T-cell (primary cell): ENCODE measurements around the gene GPER1. TPM values are rescaled to one million over a fixed set of nuclear protein-coding genes. Genes with fewer than 3 reads are reported as not detected.

ENCODE experiments used
- ATAC-seq, 4 experiments: fragments of 200-7000 bp in 3 of 4; fragments of 150-1000 bp in 1 of 4; cut with Tn5 transposase; replicated peaks in 1 of 4; 1 replicate in 3 of 4; 2 replicates in 1 of 4; pipeline ENCODE4 v1.10.0; 2021; ENCODE audit warnings: moderate library complexity in 3 of 4, mild to moderate bottlenecking in 2 of 4, moderate number of reproducible peaks in 1 of 4
- CTCF ChIA-PET, 2 donors: fragments of 300-600 bp; sonication (Branson Sonifier 250); formaldehyde crosslinking; loops; one replicate each; lab custom pipeline; 2022; ENCODE audit warnings: antibody characterized with exemption in 2 of 2; lab: Charles Lee
- POLR2A ChIA-PET, 2 donors: fragments of 300-600 bp; sonication (Branson Sonifier 250); formaldehyde crosslinking; loops; one replicate each; lab custom pipeline; 2022; ENCODE audit warnings: antibody characterized with exemption in 2 of 2; lab: Charles Lee
- DNase-seq, 35 experiments: peaks; one replicate each; pipeline versions ENCODE4 v3.0.0 to v3.0.0-alpha.2; 2013 to 2023
- H3K27ac ChIP-seq: one replicate; pipeline ENCODE4 v1.5.1; 2013; ENCODE audit warnings: low read length
- H3K27me3 ChIP-seq, 2 experiments: replicated peaks in 1 of 2; 1 replicate in 1 of 2; 2 replicates in 1 of 2; pipeline versions ENCODE4 v1.6.1 to v1.7.0; 2013; ENCODE audit warnings: low read length in 1 of 2, mixed read lengths in 1 of 2; ENCODE audit not compliant: control insufficient read depth in 2 of 2, insufficient read depth in 2 of 2; ENCODE audit errors: extremely low read depth in 1 of 2
- H3K36me3 ChIP-seq, 2 donors: 1 replicate in 1 of 2; 2 replicates in 1 of 2; pipeline versions ENCODE4 v1.6.1 to v1.7.0; 2013; ENCODE audit warnings: low read length in 1 of 2; ENCODE audit not compliant: control insufficient read depth in 2 of 2, insufficient read depth in 1 of 2; ENCODE audit errors: extremely low read depth in 1 of 2
- H3K4me1 ChIP-seq, 2 experiments: 1 replicate in 1 of 2; 2 replicates in 1 of 2; pipeline versions ENCODE4 v1.6.1 to v1.7.0; 2013; ENCODE audit warnings: low read length in 2 of 2, mixed read lengths in 1 of 2; ENCODE audit not compliant: insufficient read depth in 2 of 2, control insufficient read depth in 1 of 2; ENCODE audit errors: extremely low read depth in 1 of 2
- H3K4me3 ChIP-seq, 2 donors: 1 replicate in 1 of 2; 2 replicates in 1 of 2; pipeline versions ENCODE4 v1.5.1 to v1.7.0; 2013; ENCODE audit warnings: mild to moderate bottlenecking in 2 of 2, low read length in 1 of 2, moderate library complexity in 1 of 2; ENCODE audit not compliant: control insufficient read depth in 1 of 2; ENCODE audit errors: extremely low read depth in 1 of 2
- H3K9me3 ChIP-seq: 2 replicates; pipeline ENCODE4 v1.7.0; 2013
- H3K27ac Mint-ChIP-seq, 2 donors: one replicate each; pipeline ENCODE4 v1.8.0; 2020 to 2021; ENCODE audit warnings: mild to moderate bottlenecking in 2 of 2, mixed read lengths in 2 of 2
- H3K27me3 Mint-ChIP-seq, 2 donors: one replicate each; pipeline ENCODE4 v1.8.0; 2021 to 2022; ENCODE audit warnings: mixed read lengths in 2 of 2
- H3K36me3 Mint-ChIP-seq: one replicate; pipeline ENCODE4 v1.8.0; 2021; ENCODE audit warnings: mixed read lengths
- H3K4me1 Mint-ChIP-seq, 3 donors: one replicate each; pipeline ENCODE4 v1.8.0; 2020 to 2022; ENCODE audit warnings: mixed read lengths in 3 of 3, mild to moderate bottlenecking in 1 of 3
- H3K4me3 Mint-ChIP-seq, 3 donors: one replicate each; pipeline ENCODE4 v1.8.0; 2020 to 2022; ENCODE audit warnings: mild to moderate bottlenecking in 3 of 3, mixed read lengths in 3 of 3, moderate library complexity in 3 of 3
- H3K9me3 Mint-ChIP-seq, 3 donors: one replicate each; pipeline ENCODE4 v1.8.0; 2020 to 2022; ENCODE audit warnings: mixed read lengths in 3 of 3
- WGBS: methylation state at CpG from one replicate; pipeline ENCODE4 v1.1.5; 2013; ENCODE audit warnings: missing lambda C conversion rate; ENCODE audit not compliant: insufficient coverage; 5-methylcytosine and 5-hydroxymethylcytosine counted together
- total RNA-seq, 35 experiments: library from RNA in 6 of 35; stranded (reverse) in 6 of 35; fragments of 120-200 nt in 1 of 35; gene quantifications; one replicate each; pipeline versions ENCODE4 v1.2.1 to v1.2.4 and lab custom pipeline; 2013 to 2026

GPER1 gene
- total RNA-seq, 5 donors from 2014 or later (not counting 1 experiment from before 2014, with no cell fraction given) = 0.23 to 0.41 (median 0.26) TPM; not detected in 2

DNA sequence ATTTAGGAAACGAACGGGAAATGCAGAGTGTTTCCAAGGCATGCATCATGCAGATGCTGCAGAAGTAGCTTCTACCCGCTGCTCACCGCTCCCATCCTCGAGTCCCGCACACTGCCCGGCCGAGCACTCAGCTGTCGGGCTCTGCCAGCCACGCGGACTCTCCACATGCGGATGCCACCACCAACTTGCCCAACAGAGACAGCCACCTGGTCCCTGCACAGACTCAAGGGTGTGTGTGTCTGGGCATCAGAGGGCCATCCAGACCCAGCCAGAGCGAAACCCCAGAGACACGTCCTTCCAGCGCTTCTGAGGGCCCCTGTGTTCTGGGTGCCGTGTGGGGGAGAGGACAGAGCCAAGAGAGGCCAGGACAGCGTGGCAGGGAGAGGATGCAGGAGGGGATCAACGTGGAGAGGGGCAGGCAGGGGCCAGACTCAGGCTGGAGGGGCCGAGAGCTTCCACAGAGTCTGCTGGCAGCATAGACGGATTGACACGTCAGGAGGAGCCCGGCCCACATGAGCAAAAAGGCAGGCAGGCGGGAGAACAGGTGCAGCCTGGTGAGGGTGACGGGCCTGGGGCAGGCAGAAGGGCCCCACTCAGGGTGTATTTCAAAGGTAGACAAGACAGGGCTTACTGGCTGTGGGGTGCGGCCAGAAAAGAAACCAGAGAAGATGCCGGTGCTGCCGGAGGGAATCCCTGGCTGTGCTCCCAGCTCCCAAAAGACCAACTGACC is 18.3 kb downstream of the GPER1 start:
- peaks cover 3% of the 10 kb centered on the region for H3K36me3 Mint-ChIP-seq
- no peak overlapping the region for H3K4me3 Mint-ChIP-seq
- DNase-seq = no peak
- H3K4me1 Mint-ChIP-seq = peaks cover 12 to 23% (median 19%) of the 10 kb centered on the region in 3 donors
- Histone ChIP-seq H3K36me3 (no peaks in the 10 kb centered on the region), H3K9me3 (no peaks in the 10 kb centered on the region), H3K4me1 (peaks cover 0 to 15% of the 10 kb centered on the region in 2 experiments), H3K27me3 (peaks cover 0 to 4% of the 10 kb centered on the region in 2 experiments), H3K27ac (no peak overlapping the region), H3K4me3 (no peak overlapping the region)
- 93% methylated on average over 27 of the region's 27 CpGs for WGBS
- H3K27ac Mint-ChIP-seq = no peak overlapping the region
- ATAC-seq = no peak
- ChIA-PET POLR2A (no interaction called here), CTCF (interaction anchor here in 1 of 2 donors (1.0 kb wide), 1 partner anchor 20 kb away, joined by 8 read pairs; no protein-coding TSS in a partner anchor)
- peaks cover 0 to 2% of the 10 kb centered on the region in 2 donors for H3K27me3 Mint-ChIP-seq
- no peaks in the 10 kb centered on the region for H3K9me3 Mint-ChIP-seq

DNA sequence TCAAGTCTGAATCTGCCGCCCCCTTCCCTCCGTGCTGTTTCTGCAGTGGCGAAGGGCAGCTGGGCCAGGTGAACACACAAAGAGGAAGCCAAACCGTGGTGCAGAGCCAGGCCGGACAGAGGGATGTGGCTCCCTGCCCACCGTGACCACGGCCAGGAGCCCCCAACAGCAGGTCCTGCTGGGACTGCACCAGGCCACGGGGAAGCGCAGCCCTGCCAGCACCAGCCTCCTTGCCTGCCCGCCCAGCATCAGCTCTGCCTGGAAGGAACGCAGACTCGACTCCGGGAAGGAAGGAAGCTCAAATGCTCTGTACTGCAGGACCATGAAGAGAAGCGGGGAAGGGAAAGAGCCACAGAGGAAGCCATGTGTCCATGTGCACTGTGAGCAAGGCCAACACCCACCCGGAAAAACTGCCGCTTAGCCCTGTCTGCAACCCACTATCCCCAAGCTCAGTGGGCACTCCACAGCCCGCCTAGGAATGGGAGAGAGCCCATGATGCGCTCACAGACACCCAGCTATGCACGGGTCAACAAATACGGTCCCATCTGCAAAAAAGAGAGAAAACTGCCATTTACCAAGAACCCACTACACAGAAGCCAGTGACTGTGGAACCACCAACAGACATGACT is 19.0 kb downstream of the GPER1 start:
- Mint-ChIP-seq H3K4me1 (peaks cover 12 to 22% (median 19%) of the 10 kb centered on the region in 3 donors), H3K4me3 (no peak overlapping the region), H3K9me3 (no peaks in the 10 kb centered on the region), H3K27ac (no peak overlapping the region), H3K27me3 (peaks cover 0 to 2% of the 10 kb centered on the region in 2 donors), H3K36me3 (peaks cover 1% of the 10 kb centered on the region)
- ATAC-seq = no peak
- Histone ChIP-seq H3K27ac (no peak overlapping the region), H3K4me1 (peaks cover 0 to 15% of the 10 kb centered on the region in 2 experiments), H3K27me3 (peaks cover 0 to 4% of the 10 kb centered on the region in 2 experiments), H3K9me3 (no peaks in the 10 kb centered on the region), H3K36me3 (no peaks in the 10 kb centered on the region), H3K4me3 (no peak overlapping the region)
- CTCF ChIA-PET = interaction anchor here in 1 of 2 donors (1.0 kb wide), 1 partner anchor 21 kb away, joined by 8 read pairs; no protein-coding TSS in a partner anchor
- WGBS = 86% methylated on average over 20 of the region's 20 CpGs
- POLR2A ChIA-PET = no interaction called here
- DNase-seq = no peak

DNA sequence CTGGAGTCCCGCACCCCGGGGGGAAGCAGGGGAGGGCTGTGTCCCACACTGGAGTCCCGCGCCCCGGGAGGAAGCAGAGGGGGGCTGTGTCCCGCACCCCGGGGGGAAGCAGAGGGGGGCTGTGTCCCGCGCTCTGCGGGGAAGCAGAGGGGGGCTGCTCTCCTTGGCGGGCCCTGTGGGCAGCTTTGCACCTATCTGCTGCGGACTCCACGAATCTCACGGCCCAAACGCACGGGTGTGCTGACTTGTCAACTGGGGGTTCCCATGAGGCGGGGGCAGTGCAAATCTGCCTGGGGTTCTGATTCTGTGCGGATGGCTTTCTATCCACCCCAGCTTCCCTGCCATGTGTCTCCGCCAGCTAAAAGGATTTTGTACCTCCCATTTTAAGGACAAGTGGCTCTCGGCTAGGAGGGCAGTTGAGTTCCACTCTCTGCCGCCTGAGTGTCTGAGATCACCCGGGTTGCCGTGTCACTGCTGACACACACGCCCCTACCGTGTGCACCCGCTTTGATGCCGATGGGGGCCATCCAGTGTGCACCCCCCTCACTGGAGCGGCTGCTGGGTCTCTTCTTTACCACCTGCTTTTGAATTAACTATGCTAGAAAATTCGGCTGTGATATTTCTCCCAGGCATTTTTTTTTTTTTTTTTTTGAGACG is 20.5 kb downstream of the GPER1 start:
- H3K9me3 ChIP-seq = no peaks in the 10 kb centered on the region
- ChIA-PET CTCF (no interaction called here), POLR2A (no interaction called here)
- H3K27ac ChIP-seq = no peak overlapping the region
- H3K9me3 Mint-ChIP-seq = no peaks in the 10 kb centered on the region
- peaks cover 0 to 2% of the 10 kb centered on the region in 2 experiments for H3K27me3 ChIP-seq
- DNase-seq = no peak
- 80% methylated on average over 23 of the region's 30 CpGs for WGBS
- no peak overlapping the region for H3K27ac Mint-ChIP-seq
- no peaks in the 10 kb centered on the region for H3K36me3 Mint-ChIP-seq
- no peak overlapping the region for H3K4me3 ChIP-seq
- no peaks in the 10 kb centered on the region for H3K27me3 Mint-ChIP-seq
- peaks cover 12 to 19% (median 15%) of the 10 kb centered on the region in 3 donors for H3K4me1 Mint-ChIP-seq
- peaks cover 0 to 8% of the 10 kb centered on the region in 2 experiments for H3K4me1 ChIP-seq
- no peak for ATAC-seq
- no peaks in the 10 kb centered on the region for H3K36me3 ChIP-seq
- H3K4me3 Mint-ChIP-seq = no peak overlapping the region

DNA sequence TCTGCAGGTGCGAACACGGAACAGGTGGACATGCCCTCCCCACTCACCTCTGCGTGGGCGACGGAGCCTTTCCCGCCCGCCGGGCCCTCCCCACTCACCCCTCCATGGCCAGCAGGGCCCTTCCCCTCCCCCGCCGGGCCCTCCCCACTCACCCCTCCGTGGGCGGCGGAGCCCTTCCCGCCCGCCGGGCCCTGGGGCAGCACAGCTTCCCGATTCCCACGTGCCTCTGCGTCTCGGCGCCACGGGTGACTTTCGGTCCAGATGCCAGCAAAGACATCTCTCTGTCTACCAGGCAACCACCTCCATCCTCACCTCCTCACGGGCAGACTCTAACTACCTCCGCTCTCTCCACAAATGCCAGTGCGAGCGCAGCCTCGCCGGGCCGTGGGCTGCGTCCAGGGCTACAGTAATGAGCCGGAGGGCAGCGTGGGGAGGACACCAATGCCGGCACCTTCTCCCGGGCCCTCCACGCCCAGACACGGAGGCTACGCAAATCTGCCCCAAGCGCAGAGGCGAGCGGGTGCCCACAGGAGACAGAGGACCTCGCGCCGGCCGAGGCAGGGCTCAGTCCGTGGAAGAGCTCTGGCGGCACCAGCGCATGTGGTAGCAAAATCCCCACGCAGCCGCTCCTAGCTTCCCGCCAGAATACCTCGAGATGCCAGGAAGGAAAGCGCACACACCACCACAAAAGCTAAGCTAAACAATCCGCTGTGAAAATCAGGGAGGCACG is 21.8 kb downstream of the GPER1 start:
- no peaks in the 10 kb centered on the region for H3K9me3 Mint-ChIP-seq
- H3K36me3 Mint-ChIP-seq = no peaks in the 10 kb centered on the region
- 97% methylated on average over 44 of the region's 55 CpGs for WGBS
- H3K4me1 ChIP-seq = no peaks in the 10 kb centered on the region
- H3K9me3 ChIP-seq = no peaks in the 10 kb centered on the region
- no peaks in the 10 kb centered on the region for H3K27me3 Mint-ChIP-seq
- no peaks in the 10 kb centered on the region for H3K36me3 ChIP-seq
- H3K4me3 Mint-ChIP-seq = no peak overlapping the region
- no peak overlapping the region for H3K27ac ChIP-seq
- peaks cover 6 to 13% (median 6%) of the 10 kb centered on the region in 3 donors for H3K4me1 Mint-ChIP-seq
- H3K4me3 ChIP-seq = no peak overlapping the region
- peaks cover 0 to 2% of the 10 kb centered on the region in 2 experiments for H3K27me3 ChIP-seq
- CTCF ChIA-PET = no interaction called here
- H3K27ac Mint-ChIP-seq = no peak overlapping the region
- POLR2A ChIA-PET = no interaction called here
- ATAC-seq (no peak), DNase-seq (no peak)

GRCh38 chr7:1110358-1110757 is 22.4 kb downstream of the GPER1 start:
- Histone ChIP-seq H3K27ac (no peak overlapping the region), H3K9me3 (no peaks in the 10 kb centered on the region), H3K27me3 (peaks cover 0 to 2% of the 10 kb centered on the region in 2 experiments), H3K4me1 (no peaks in the 10 kb centered on the region), H3K36me3 (no peaks in the 10 kb centered on the region), H3K4me3 (no peak overlapping the region)
- Mint-ChIP-seq H3K36me3 (no peaks in the 10 kb centered on the region), H3K27me3 (no peaks in the 10 kb centered on the region), H3K4me1 (peaks cover 0 to 7% (median 0%) of the 10 kb centered on the region in 3 donors), H3K4me3 (no peak overlapping the region), H3K27ac (no peak overlapping the region), H3K9me3 (no peaks in the 10 kb centered on the region)
- WGBS = 99% methylated on average over 14 of the region's 28 CpGs
- no peak for ATAC-seq
- no peak for DNase-seq
- ChIA-PET CTCF (no interaction called here), POLR2A (no interaction called here)

DNA sequence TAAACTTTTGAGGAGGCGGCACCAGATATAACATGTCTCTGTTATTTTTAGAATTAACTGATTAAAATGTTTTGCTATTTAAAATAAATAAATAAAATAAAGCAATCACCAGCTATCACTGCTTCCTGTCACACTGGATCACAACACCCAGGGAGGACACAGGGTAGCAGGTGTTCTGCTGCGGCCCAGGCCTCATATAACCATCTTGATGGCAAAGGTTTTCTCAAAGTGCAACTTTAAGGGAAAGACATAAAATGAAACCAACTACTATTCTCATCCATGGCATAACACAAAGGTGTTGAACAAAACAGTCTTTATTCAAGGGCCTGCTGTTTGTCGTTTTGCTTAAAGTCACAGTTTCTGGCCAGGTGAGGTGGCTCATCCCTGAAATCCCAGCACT is 23.2 kb downstream of the GPER1 start:
- no peaks in the 10 kb centered on the region for H3K4me1 ChIP-seq
- H3K4me3 ChIP-seq = no peak overlapping the region
- ATAC-seq (no peak), DNase-seq (no peak)
- Mint-ChIP-seq H3K27ac (no peak overlapping the region), H3K27me3 (no peaks in the 10 kb centered on the region), H3K36me3 (no peaks in the 10 kb centered on the region), H3K4me3 (no peak overlapping the region), H3K9me3 (no peaks in the 10 kb centered on the region), H3K4me1 (peaks cover 0 to under 1% (median 0%) of the 10 kb centered on the region in 3 donors)
- H3K9me3 ChIP-seq = no peaks in the 10 kb centered on the region
- no peak overlapping the region for H3K27ac ChIP-seq
- ChIA-PET POLR2A (no interaction called here), CTCF (no interaction called here)
- no peaks in the 10 kb centered on the region for H3K36me3 ChIP-seq
- 89% methylated on average over 2 of the region's 3 CpGs for WGBS
- peaks cover 0 to 2% of the 10 kb centered on the region in 2 experiments for H3K27me3 ChIP-seq
